ENCODE results near the gene CPLX1. TPM values are rescaled to one million over a fixed set of nuclear protein-coding genes. Genes with fewer than 3 reads are reported as not detected.

Gene CPLX1
- total and polyA plus RNA-seq, 2 experiments from 2014 or later = 0.79 to 1.8 TPM

- Histone ChIP-seq H3K9me3 (ENCODE audit: low read depth) (no peaks in the 10 kb centered on the region), H3K27me3 (no peaks in the 10 kb centered on the region), H3K36me3 (no peaks in the 10 kb centered on the region), H3K27ac (no peak overlapping the region), H3K4me3 (no peak overlapping the region), H3K4me1 (ENCODE audit: low read depth) (no peaks in the 10 kb centered on the region)
- no peak for TF ChIP-seq CTCF (IDR thresholded peaks at IDR 0.05; ENCODE audit: low read depth, low read length)
- DNase-seq (ENCODE audit: low read depth in 1 of 2, low spot score in 1 of 2) = no peak
These were observed 23.7 kb upstream of the CPLX1 start for GRCh38 chr4:849478-850175.

- H3K9me3 ChIP-seq (ENCODE audit: low read depth) = no peaks in the 10 kb centered on the region
- no peaks in the 10 kb centered on the region for H3K27me3 ChIP-seq
- no peak for TF ChIP-seq CTCF (IDR thresholded peaks at IDR 0.05; ENCODE audit: low read depth, low read length)
- H3K36me3 ChIP-seq = no peaks in the 10 kb centered on the region
- H3K4me3 ChIP-seq = no peak overlapping the region
- H3K4me1 ChIP-seq (ENCODE audit: low read depth) = no peaks in the 10 kb centered on the region
- DNase-seq (ENCODE audit: low read depth in 1 of 2, low spot score in 1 of 2) = no peak
- H3K27ac ChIP-seq = no peak overlapping the region
These were observed 23.0 kb upstream of the CPLX1 start for GRCh38 chr4:848803-849477.

- no peaks in the 10 kb centered on the region for H3K27me3 ChIP-seq
- H3K4me3 ChIP-seq = no peak overlapping the region
- DNase-seq (ENCODE audit: low read depth in 1 of 2, low spot score in 1 of 2) = no peak
- no peak overlapping the region for H3K27ac ChIP-seq
- TF ChIP-seq CTCF (IDR thresholded peaks at IDR 0.05; ENCODE audit: low read depth, low read length) = no peak
- no peaks in the 10 kb centered on the region for H3K36me3 ChIP-seq
- no peaks in the 10 kb centered on the region for H3K4me1 ChIP-seq (ENCODE audit: low read depth)
- H3K9me3 ChIP-seq (ENCODE audit: low read depth) = no peaks in the 10 kb centered on the region
These were observed 22.4 kb upstream of the CPLX1 start for GRCh38 chr4:848307-848691.

GRCh38 chr4:845836-846251 is 19.9 kb upstream of the CPLX1 start:
- Histone ChIP-seq H3K4me1 (ENCODE audit: low read depth) (no peaks in the 10 kb centered on the region), H3K4me3 (no peak overlapping the region), H3K36me3 (no peaks in the 10 kb centered on the region), H3K9me3 (ENCODE audit: low read depth) (no peaks in the 10 kb centered on the region), H3K27me3 (no peaks in the 10 kb centered on the region), H3K27ac (no peak overlapping the region)
- no peak for TF ChIP-seq CTCF (IDR thresholded peaks at IDR 0.05; ENCODE audit: low read depth, low read length)
- peak in 1 of 2 donors; percentile 58 for DNase-seq (ENCODE audit: low read depth in 1 of 2, low spot score in 1 of 2)

GRCh38 chr4:845233-845835 is 19.4 kb upstream of the CPLX1 start:
- H3K36me3 ChIP-seq = no peaks in the 10 kb centered on the region
- H3K4me3 ChIP-seq = no peak overlapping the region
- H3K27me3 ChIP-seq = no peaks in the 10 kb centered on the region
- no peaks in the 10 kb centered on the region for H3K4me1 ChIP-seq (ENCODE audit: low read depth)
- TF ChIP-seq CTCF (IDR thresholded peaks at IDR 0.05; ENCODE audit: low read depth, low read length) = no peak
- no peaks in the 10 kb centered on the region for H3K9me3 ChIP-seq (ENCODE audit: low read depth)
- H3K27ac ChIP-seq = no peak overlapping the region
- peak in 1 of 2 donors; percentile 66 for DNase-seq (ENCODE audit: low read depth in 1 of 2, low spot score in 1 of 2)
